A673 (cell line): ENCODE measurements around the gene CEP78.
"Not testable (repeated sequence)": the region's sequence is repeated elsewhere in the genome, so short reads cannot be mapped to it uniquely, and the experiment has no call there.

Experiments
- EZH2 ChIP-seq: fragments of 200-600 bp; sonication (generic); IDR thresholded peaks from 2 replicates; pipeline ENCODE4 v1.6.1; 2017; ENCODE audit warnings: borderline replicate concordance, low read depth, mild to moderate bottlenecking, mixed read lengths, antibody characterized with exemption, low read length; ENCODE audit not compliant: poor library complexity, severe bottlenecking
- TF ChIP-seq, protein P1 (sequence below): fragments of 300-800, 200-600 bp; sonication (generic); conservative IDR thresholded peaks from 2 replicates; pipeline ENCODE4 v1.5.1; 2017; ENCODE audit warnings: low read depth, mild to moderate bottlenecking, antibody characterized with exemption, low read length, moderate library complexity, mixed read lengths

GRCh38 chr9:78221841-78222240 is 14.0 kb upstream of the CEP78 start:
- TF ChIP-seq, protein P1, sequence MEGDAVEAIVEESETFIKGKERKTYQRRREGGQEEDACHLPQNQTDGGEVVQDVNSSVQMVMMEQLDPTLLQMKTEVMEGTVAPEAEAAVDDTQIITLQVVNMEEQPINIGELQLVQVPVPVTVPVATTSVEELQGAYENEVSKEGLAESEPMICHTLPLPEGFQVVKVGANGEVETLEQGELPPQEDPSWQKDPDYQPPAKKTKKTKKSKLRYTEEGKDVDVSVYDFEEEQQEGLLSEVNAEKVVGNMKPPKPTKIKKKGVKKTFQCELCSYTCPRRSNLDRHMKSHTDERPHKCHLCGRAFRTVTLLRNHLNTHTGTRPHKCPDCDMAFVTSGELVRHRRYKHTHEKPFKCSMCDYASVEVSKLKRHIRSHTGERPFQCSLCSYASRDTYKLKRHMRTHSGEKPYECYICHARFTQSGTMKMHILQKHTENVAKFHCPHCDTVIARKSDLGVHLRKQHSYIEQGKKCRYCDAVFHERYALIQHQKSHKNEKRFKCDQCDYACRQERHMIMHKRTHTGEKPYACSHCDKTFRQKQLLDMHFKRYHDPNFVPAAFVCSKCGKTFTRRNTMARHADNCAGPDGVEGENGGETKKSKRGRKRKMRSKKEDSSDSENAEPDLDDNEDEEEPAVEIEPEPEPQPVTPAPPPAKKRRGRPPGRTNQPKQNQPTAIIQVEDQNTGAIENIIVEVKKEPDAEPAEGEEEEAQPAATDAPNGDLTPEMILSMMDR: not testable (repeated sequence)
- TF ChIP-seq EZH2: not testable (repeated sequence)
